GM04503 (cell line): ENCODE data around the gene GNAS-AS1.

Experiments
- DNase-seq: peaks from one replicate; pipeline ENCODE4 v3.0.0-alpha.2; 2012; ENCODE audit warnings: low read depth

GNAS-AS1 gene

DNA sequence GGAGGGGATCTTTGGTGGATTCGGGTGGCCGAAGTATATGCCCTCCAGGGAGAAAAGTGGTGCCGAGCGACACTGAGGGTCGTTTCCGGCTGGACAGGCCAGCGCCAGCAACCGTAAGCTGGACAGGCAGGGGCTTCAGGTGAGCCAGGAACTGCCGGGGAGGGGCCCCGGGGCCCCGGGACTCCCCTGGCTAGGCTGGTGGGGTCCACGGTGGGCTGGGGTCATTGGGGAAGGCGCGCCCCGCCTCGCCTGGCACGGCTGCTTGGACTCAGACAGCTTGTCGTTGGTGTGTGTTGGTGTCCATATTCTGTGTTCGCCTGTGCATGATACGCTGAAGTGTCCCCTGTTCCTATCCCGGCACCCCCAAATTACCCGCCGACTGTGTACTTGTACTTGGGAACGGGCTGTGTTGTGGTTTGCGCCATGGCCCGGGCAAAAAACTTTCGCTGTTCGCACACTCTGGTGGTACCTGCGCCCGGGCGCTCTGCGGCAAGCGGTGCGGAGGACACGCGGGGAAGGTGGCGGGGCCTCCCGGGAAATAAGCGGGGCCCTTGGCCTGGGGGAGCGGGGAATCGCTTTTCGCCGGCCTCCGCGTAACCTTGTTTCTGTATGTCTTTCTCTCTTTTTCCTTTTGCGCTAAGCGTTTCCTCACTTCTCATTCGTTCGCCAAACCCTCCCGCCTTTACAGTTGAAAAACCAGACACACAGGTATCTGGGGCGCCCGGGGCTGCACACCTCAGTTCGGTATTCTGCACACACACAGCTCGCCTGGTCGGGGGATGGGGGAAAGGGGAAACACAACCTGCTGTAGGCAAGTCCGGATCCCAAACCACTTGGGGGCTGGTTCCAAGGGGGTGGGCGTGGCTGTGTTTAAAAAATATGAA, 5.0 kb upstream of the GNAS-AS1 start:
- DNase-seq, result no peak

DNA sequence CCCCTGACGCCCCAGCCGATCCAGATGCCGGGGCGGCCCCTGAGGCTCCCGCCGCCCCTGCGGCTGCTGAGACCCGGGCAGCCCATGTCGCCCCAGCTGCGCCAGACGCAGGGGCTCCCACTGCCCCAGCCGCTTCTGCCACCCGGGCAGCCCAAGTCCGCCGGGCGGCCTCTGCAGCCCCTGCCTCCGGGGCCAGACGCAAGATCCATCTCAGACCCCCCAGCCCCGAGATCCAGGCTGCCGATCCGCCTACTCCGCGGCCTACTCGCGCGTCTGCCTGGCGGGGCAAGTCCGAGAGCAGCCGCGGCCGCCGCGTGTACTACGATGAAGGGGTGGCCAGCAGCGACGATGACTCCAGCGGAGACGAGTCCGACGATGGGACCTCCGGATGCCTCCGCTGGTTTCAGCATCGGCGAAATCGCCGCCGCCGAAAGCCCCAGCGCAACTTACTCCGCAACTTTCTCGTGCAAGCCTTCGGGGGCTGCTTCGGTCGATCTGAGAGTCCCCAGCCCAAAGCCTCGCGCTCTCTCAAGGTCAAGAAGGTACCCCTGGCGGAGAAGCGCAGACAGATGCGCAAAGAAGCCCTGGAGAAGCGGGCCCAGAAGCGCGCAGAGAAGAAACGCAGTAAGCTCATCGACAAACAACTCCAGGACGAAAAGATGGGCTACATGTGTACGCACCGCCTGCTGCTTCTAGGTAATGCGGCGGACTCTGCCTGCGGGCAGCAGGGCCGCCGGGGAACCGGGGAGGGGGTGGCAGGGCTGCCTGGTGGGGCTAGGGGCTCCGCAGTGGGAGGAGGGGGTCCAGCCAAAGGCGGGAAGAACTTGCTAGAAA, 4.2 kb upstream of the GNAS-AS1 start:
- DNase-seq, result no peak

DNA sequence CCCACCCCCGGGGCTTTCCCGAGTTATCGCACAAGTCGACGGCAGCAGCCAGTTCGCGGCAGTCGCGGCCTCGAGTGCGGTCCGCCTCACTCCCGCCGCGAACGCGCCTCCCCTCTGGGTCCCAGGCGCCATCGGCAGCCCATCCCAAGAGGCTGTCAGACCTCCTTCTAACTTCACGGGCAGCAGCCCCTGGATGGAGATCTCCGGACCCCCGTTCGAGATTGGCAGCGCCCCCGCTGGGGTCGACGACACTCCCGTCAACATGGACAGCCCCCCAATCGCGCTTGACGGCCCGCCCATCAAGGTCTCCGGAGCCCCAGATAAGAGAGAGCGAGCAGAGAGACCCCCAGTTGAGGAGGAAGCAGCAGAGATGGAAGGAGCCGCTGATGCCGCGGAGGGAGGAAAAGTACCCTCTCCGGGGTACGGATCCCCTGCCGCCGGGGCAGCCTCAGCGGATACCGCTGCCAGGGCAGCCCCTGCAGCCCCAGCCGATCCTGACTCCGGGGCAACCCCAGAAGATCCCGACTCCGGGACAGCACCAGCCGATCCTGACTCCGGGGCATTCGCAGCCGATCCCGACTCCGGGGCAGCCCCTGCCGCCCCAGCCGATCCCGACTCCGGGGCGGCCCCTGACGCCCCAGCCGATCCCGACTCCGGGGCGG, 3.4 kb upstream of the GNAS-AS1 start:
- DNase-seq, result no peak

DNA sequence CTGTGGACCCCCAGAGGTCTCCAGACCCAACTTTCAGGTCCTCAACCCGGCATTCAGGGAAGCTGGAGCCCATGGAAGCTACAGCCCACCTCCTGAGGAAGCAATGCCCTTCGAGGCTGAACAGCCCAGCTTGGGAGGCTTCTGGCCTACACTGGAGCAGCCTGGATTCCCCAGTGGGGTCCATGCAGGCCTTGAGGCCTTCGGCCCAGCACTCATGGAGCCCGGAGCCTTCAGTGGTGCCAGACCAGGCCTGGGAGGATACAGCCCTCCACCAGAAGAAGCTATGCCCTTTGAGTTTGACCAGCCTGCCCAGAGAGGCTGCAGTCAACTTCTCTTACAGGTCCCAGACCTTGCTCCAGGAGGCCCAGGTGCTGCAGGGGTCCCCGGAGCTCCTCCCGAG, 2.8 kb upstream of the GNAS-AS1 start:
- DNase-seq, result no peak

DNA sequence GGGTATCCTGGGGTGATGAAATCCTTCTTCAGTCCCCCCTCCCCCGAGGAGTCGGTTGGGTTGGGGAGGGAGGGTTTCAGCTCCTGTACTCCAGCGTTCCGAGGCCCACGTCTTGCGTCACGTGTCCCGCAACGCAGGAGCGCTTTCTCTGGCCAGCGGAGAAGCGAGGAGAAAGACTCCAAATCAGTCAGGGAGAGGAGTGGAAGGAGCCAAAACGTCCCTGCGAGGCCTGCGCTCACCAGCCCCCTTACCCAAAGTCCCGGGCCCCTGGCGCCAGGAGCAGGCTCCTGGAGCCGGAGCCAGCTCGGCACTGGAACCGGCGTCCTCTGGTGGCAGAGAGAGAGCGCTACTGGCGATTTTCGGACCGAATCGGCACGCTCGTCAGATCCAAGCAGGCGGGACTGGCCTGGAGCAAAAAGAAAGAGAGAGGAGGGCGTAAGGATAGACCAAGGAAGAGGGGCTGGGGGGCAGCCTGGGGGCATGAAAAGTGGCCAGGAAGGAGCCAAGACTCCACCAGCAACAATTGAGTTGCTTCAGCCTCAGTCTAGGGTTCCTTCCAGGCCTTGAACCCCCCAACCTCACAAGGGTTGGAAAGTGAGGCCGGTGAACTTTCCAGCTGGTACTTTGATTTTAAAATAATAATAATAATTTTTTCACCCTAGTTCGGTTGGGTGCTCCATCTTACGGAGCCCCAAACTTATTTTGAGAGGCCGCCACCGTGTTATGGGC, 2.0 kb upstream of the GNAS-AS1 start, which contains the start of gene GNAS:
Gene GNAS (plus strand): TSS at position 174 of the 729 bp plus-strand sequence.
- DNase-seq, result no peak

DNA sequence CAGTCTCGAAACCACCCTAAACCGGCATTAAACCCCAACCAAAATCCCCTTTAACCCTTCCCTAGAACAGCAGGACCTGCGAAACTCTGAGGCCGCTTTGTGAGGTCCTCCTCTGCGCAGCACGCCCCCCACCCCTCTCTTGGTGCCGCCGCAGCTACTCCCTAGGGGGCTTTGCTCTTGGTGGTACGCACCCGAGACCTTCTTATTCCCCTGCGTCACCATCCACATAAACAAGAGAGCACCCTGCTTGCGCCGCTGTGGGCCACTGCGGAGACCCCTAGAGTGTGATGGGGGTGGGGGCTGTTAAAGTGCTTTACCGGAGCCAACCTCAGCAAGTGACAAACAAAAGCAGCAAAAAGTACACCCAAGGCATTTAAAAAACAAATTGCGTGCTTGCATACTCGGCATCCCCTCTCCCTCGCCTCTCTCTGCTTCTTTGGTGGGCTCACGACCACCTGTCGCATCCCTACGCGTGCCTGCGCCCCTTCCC, 1.3 kb upstream of the GNAS-AS1 start:
- DNase-seq, result no peak

DNA sequence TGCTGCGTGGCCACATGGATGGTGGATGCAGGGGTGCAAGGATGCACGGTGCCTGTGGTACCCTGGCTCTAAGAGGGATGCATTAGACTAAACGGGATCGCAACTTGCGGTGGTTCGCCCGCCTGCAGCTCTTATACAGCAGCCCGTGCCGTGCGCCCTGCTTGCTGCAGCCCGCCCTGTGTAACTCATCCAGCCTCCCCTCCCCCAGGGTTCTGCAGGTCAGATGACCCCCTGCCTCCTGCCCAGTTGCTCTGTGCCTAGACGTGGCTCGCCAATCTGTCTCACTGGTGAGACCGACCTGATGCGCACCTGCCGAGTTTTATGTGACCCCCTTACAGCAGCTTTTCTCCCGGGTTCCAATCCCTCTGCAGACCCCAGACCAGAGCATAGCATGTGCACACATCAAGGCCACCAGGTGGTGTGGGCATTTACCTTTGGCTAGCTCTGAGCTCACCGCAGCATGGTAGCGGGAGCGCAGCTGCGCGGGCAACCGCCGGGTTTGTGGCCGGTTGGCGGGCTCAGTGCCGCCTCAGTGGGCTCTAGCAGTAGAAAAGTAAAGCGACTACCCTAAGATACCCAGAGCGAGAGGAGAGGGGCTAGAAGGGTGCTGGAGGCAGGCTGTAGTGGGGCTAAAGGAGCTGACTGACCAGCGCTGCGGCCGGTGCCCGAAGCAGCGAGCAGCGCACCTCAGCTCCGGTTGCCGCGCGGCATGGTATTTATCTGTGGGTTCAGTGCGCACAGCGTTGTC, 693 bp upstream of the GNAS-AS1 start:
- no peak for DNase-seq

DNA sequence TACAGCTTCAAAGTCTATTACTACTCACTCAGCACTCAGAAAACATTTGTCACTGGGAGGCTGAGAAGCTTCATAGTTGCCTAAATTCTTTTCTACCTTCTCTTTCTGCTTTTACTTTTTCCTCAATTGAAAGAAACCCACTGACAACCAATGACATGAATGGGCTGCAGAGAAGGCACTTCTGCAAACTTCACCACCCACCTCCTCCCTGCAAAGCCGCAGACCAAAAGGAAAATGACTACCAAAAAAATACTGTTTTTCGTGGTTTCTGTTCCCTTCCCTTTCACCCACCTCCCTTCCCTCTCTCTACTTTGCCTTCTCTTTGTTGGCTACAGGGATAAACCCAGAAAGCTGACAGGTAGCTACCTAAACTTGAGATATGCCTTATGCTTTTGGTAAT, 3.2 kb downstream of the GNAS-AS1 start:
- no peak for DNase-seq

DNA sequence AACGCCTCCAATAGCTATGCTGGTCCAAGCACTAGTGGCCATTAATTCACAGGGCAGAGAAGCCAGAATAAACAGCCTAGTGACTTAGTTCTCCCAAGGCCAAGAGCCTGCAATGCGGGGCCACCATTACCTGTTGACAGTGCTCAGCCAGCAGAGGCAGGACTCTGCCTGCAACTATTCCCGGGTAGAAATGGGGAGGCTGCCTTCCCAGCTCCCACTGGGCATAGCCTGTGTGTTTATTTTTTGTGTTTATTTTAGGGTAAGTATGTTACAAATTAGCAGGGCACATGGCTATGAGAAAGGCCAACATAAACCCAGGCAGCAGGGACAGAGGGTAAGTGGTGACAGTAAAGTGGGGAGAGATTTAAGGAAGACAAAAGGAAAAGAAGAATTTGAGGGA, 5.0 kb downstream of the GNAS-AS1 start:
- no peak for DNase-seq

DNA sequence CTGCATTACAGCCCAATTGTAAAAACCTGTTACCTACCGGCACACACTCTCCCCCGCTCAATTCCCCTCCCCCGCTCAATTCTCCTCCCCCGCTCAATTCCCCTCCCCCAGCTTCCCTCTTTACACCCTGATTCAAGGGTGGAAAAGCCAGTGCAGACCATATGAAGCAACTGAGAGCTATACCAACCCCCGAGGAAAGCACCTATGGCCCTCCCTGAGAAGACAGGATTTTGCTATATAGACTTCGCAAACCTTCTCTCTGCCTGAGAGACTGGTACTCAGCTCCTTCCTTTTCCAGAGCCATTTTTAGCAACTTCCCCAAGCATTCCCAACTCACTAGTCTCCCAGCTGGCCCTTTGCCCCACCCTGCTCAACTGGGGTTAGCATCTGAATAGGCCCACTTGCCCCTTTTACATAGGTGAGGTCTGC, 7.6 kb downstream of the GNAS-AS1 start:
- no peak for DNase-seq

DNA sequence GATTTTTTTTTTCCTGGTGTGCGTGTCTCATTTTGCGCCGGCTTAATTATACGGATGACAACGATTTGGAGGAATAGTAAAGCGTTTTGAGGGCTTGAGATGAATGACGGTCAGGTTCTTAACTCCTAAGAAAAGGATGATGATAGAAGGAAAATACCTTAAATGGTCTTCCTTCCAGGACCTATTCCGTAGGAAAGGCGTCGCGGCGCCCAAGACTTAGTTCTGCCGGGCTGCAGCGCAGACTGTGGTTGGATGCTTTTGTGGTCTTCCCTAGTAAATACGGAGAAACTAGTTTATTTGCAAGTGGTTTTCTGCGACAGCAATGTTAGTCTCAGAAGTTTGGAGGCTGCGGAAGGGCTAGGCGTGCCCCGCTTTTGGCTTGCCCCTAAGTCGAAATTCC, 8.4 kb downstream of the GNAS-AS1 start:
- no peak for DNase-seq

DNA sequence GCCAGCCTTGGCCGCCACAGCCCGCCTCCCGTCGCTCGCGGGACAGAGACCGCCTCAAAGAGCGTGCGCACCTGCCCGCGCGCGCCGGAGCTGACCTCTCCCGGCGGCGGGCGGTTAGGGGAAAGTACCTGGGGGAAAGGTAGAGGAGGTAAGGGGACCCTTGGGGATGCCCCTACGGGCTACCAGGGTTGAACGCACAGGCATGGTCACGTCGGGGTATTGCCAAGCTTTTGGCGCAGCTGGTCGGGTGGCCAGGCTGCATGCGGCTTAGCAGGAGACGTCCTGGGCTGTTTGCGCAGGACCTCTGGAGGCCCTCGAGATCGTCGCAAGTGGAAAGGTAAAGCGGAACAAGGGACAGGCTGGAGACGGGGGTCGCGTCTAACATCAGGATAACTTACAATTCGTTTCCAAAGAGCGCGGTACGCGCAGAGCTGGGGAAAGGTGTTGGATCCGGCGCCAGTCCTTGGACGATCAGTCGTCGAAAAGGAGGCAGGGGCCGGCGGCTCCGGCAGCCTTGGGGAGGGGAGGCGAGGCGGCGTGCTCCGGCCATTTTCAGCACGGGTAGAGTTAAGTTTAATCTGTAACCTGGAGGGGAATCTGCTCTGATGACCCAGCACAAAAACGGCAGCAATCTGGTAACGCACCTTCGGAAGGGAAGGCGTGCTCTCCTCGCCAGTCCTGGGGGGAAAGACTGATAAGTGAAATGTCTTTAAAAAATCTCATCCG, 9.0 kb downstream of the GNAS-AS1 start:
- DNase-seq, result no peak

DNA sequence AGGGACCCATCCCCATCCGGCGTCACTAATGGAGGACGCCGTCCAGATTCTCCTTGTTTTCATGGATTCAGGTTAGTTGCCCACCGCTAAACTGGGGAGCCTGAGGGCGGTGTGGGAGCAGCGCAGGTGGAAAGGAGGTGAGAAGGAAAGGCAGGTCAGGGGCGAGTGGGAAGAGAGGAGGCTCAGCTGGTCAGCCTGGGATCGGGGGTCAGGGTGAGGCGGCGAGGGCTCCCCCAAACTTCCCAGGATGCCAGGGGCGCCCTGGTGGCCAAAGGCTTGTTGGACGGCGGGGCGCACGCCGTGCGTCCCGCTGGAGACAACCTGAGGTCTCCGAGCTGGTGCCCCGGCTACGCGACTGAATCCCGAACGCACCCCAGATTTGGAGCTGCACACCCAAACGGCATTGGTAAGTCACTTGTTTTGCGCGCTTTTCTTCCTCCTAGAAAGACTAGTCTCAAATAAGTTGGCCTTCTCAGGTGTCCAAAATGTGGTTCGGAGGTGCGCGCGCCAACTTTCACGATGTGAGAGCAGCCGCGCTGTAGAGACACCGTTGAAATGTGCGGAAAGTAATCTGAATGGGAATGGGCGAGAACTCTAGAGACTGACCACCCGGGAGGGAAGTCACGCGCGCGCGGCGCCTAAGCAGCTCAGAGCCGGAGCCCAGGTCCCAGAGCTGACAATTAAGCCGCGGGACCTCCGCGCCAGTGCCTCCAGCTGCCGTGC, 9.7 kb downstream of the GNAS-AS1 start:
- no peak for DNase-seq

DNA sequence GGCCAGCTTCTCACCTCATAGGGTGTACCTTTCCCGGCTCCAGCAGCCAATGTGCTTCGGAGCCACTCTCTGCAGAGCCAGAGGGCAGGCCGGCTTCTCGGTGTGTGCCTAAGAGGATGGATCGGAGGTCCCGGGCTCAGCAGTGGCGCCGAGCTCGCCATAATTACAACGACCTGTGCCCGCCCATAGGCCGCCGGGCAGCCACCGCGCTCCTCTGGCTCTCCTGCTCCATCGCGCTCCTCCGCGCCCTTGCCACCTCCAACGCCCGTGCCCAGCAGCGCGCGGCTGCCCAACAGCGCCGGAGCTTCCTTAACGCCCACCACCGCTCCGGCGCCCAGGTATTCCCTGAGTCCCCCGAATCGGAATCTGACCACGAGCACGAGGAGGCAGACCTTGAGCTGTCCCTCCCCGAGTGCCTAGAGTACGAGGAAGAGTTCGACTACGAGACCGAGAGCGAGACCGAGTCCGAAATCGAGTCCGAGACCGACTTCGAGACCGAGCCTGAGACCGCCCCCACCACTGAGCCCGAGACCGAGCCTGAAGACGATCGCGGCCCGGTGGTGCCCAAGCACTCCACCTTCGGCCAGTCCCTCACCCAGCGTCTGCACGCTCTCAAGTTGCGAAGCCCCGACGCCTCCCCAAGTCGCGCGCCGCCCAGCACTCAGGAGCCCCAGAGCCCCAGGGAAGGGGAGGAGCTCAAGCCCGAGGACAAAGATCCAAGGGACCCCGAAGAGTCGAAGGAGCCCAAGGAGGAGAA, 10.5 kb downstream of the GNAS-AS1 start:
- no peak for DNase-seq

DNA sequence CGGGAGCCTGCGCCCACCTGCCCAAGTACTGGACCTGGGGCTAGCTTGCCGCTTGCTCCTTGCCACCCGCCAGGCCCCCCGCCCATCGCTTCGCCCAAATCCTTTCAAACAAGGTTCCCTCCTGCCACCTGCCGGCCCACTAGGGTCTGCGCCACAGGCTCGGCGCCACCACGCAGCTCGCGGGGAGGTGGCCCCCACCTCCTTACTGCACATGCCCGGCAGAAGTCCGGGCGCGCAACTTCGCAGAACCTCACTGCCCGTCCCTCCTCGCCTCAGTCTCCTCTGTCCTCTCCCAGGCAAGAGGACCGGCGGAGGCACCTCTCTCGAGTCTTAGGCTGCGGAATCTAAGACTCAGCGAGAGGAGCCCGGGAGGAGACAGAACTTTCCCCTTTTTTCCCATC, 11.2 kb downstream of the GNAS-AS1 start:
- DNase-seq, result no peak

DNA sequence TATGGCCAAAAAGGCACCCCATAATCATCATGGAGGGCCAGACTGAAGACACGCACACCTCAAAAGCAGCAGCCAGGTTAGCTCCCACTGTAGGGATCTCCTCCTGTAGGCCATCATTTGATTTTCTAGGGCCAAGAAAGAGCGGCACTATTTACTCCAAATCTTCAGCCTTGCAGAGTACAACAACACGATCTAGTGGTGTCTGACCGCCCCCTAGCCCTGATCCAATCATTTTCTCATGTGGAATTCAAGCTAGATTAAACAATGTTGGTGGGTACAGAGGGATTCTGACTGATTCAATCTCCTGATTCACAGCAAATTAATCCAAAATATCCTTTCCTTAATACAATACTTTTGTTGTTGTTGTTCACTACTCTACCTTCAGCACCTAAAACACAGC, 12.5 kb downstream of the GNAS-AS1 start:
- no peak for DNase-seq

DNA sequence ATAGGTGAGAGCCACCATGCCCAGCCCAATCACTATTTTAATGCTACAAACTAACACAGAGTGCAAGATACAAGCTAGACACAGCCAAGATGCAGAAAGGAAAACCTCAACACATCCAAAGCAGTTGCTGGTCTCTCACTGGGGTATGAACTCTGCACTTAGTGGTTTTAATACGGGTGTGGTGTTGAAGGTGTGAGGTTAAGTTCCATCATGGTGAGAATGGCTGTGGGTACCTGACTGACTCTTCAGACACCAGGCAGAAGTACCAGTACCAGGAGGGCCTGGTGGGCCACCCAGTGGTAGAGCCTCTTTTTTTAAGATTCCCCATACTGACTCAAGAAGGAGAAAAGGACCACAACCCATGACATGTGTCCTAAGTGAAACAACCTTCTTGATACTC, 13.0 kb downstream of the GNAS-AS1 start:
- no peak for DNase-seq

DNA sequence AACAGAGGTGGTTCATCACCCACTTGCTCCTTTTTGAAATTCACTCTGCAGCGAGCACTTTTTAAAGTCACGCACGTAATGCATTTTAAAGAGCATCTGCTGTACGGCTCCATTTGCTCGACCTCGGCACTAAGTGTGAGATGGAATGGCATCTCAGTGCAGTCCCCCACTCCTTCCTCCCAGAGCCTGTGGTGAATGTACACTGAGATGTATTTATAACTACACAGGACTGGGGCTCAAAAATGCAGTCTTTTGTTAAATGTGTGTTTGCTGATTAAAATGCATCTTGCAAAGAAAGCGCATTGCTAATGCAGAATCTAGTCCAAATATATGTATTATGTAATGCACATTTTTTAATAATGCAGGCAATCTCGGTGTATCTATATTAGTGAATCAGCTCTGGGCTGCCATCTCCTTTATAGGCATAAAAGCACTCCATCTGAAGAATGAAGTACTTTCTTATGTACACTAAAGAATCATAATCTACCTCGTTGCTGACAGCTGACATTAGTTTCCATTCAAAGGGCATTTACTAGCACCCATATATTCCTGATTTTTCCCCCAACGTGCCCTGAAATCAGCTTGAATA, 14.0 kb downstream of the GNAS-AS1 start:
- DNase-seq, result no peak
